Left renal pelvis (tissue), 4 donors: Measurements from ENCODE around the gene SCAF4. TPM values are rescaled to one million over a fixed set of nuclear protein-coding genes. Genes with fewer than 3 reads are reported as not detected.
"Not testable (repeated sequence)": the region's sequence is repeated elsewhere in the genome, so short reads cannot be mapped to it uniquely, and the experiment has no call there.

ENCODE experiments used
- DNase-seq, 4 donors: peaks; one replicate each; pipeline ENCODE4 v3.0.0-alpha.2; 2013; ENCODE audit warnings: low read depth in 4 of 4, low spot score in 3 of 4
- polyA plus RNA-seq, 4 donors: library from polyadenylated mRNA; unstranded; fragments of 120-200 nt; gene quantifications; one replicate each; pipeline ENCODE4 v1.2.1, GENCODE V29; 2013; ENCODE audit not compliant: insufficient read length in 4 of 4

SCAF4 gene
- polyA plus RNA-seq, 4 donors: 32.3 to 40.8 (median 38.3) TPM

GRCh38 chr21:31654340-31654739 lies 77.6 kb downstream of the SCAF4 start:
- DNase-seq: no peak

GRCh38 chr21:31651491-31651890 lies 80.4 kb downstream of the SCAF4 start:
- DNase-seq: not testable (repeated sequence)

- DNase-seq: no peak
These were observed 81.0 kb downstream of the SCAF4 start for GRCh38 chr21:31650930-31651329.

- DNase-seq: no peak
These were observed 84.3 kb downstream of the SCAF4 start for GRCh38 chr21:31647650-31648049.

- DNase-seq: no peak
These were observed 87.3 kb downstream of the SCAF4 start for GRCh38 chr21:31644643-31645042.

- DNase-seq: no peak
These were observed 90.4 kb downstream of the SCAF4 start for GRCh38 chr21:31641416-31641922.

- DNase-seq: no peak
These were observed 95.0 kb downstream of the SCAF4 start for GRCh38 chr21:31636874-31637273.

GRCh38 chr21:31634993-31635392 lies 96.9 kb downstream of the SCAF4 start:
- DNase-seq: no peak

- DNase-seq: not testable (repeated sequence)
These were observed 100.0 kb downstream of the SCAF4 start for GRCh38 chr21:31631881-31632280.

- peak in 1 of 4 donors; percentile 12 for DNase-seq
These were observed 101.8 kb downstream of the SCAF4 start for GRCh38 chr21:31629972-31630711.

GRCh38 chr21:31624961-31625491 lies 106.9 kb downstream of the SCAF4 start:
- no peak for DNase-seq

- DNase-seq: no peak
These were observed 107.7 kb downstream of the SCAF4 start for GRCh38 chr21:31624181-31624580.

GRCh38 chr21:31623664-31624063 lies 108.3 kb downstream of the SCAF4 start:
- no peak for DNase-seq

GRCh38 chr21:31622397-31622796 lies 109.5 kb downstream of the SCAF4 start:
- DNase-seq: no peak

Other genes starting within 250 kb of the SCAF4 start
- gene SOD1, start 72.4 kb downstream of the SCAF4 start, polyA plus RNA-seq: 100 to 1,000 TPM; 213 to 288 (median 260) TPM
- 10 to 100 TPM; 12.9 to 20.3 (median 15.2) TPM for gene HUNK, start 140.9 kb upstream of the SCAF4 start, polyA plus RNA-seq